GM12874 (cell line): ENCODE results near the gene KIAA0040.

ENCODE experiments used
- TF ChIP-seq, protein P1 (sequence below): IDR thresholded peaks from 2 replicates; pipeline ENCODE4 v1.5.1; 2011; ENCODE audit warnings: low read depth, mild to moderate bottlenecking, control low read depth, low read length, moderate library complexity; ENCODE audit not compliant: insufficient read depth

The KIAA0040 gene

DNA sequence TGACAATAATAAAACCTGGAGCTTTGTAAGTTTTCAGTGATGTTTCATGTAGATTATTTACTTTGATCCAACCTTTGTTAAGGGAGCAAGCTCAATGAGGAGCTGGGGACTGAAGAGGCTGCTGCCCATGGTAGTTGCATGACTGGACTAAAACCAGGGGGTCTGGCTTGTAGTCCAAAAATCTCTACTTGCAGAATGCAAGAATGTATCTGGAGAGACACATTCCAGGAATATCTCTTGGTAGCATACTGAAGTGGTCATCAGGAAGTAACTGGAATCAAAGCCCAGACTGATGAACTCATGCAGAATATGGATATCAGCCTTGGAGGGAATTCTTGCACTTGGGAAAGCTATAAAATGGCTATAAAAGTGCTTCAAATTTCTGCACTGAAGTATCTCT, 5.8 kb upstream of the KIAA0040 start:
- TF ChIP-seq, protein P1, sequence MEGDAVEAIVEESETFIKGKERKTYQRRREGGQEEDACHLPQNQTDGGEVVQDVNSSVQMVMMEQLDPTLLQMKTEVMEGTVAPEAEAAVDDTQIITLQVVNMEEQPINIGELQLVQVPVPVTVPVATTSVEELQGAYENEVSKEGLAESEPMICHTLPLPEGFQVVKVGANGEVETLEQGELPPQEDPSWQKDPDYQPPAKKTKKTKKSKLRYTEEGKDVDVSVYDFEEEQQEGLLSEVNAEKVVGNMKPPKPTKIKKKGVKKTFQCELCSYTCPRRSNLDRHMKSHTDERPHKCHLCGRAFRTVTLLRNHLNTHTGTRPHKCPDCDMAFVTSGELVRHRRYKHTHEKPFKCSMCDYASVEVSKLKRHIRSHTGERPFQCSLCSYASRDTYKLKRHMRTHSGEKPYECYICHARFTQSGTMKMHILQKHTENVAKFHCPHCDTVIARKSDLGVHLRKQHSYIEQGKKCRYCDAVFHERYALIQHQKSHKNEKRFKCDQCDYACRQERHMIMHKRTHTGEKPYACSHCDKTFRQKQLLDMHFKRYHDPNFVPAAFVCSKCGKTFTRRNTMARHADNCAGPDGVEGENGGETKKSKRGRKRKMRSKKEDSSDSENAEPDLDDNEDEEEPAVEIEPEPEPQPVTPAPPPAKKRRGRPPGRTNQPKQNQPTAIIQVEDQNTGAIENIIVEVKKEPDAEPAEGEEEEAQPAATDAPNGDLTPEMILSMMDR = no peak

DNA sequence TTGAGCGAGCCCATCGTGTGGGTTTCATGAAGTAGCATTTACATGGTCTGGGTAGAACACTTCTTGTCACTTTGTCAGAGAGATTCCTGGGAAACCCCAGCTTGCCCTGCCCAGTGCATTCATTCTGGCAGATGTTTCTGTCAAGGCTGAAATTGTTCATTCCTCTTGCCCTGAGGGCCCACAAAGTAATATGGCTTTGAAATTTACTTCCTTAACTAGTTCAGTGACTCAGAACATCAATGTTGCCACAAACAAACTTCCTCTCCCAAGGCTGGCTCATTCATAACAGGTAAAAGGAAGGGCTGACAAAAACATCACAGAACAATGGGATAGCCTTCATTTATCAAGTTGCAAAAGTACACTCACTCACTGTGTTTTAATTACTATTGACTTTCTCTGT, 5.0 kb upstream of the KIAA0040 start:
- TF ChIP-seq, protein P1 = no peak

DNA sequence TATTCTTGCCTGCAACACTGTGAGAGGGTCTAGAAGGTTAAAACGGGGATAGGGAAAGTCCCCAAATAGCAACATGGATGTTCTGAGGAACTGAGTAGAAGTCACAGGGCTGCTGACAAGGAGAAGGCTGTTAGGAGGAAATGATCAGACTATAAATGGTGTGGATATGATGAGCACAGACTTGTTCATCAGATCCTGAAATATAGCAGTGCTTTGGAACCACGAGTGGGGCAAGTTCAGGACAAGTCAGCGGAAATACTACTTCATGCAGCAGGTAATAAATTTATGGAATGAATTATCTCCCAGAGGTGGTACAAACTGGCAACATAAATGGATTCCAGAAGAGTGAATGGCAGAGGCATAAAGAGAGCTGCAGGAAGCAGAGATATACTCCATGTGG, 3.2 kb upstream of the KIAA0040 start:
- TF ChIP-seq, protein P1 = no peak

DNA sequence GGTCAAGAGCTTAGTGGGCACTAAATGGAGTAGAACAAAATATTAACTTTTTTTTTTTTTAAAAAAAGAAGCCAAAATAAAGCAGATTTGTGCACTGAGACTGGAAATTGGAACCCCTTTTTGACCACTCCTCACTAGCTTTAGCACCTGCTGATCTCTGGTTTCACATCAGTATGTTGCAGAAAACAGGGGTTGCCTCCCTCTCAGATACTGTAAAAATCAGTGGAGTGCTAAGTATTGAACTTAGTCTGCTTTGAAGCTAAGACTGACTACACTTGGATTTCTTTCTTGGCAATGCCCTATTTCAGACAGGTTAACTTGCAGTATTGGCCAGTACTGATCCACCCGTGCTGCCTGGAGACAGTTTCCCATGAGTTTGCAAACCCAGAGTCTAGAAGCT, 2.7 kb upstream of the KIAA0040 start:
- TF ChIP-seq, protein P1 = no peak

DNA sequence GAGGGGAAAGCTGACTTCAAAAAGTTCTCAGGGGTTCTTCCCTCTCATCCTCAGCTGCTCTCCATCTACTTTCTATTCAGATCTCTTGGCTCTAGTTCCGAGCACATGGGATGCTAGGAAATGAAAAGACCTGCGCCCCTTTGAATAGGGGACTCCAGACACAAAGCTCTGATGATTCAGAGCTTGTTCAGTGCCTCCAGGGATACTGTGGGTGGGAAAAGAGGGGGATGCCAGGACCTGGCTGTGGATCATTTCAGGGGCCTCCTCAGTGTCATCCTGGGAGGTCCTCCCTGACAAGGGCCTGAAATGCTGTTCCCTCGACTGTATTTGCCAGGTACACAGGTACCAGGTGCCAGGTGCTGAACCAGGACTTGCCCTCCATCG, 943 bp upstream of the KIAA0040 start:
- TF ChIP-seq, protein P1 = no peak

DNA sequence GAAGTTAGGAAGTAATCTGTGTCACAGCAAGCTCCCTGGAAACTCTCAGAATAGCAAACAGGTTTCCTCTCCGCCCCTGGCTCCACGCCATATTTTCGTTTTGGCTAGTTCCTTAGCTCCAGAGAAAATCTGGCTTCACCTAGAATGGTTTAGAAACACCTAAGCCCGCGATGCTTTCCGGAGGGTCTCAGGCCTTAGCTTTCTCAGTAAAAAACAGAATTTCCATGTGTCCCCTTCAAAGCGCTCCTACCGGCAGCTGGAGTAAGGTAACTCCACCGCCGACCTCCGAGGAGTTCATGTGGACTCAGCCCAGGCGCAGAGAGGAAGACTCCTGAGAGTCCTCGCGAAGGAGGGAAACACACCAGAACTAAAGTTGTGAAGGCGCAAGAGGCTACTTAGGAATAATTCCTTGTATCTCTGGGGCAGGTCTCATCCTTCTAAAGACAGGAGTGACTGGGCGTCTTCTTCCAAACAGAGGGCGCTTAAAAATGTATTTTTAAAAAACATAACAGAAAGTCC, 406 bp downstream of the KIAA0040 start:
- TF ChIP-seq, protein P1 = no peak

DNA sequence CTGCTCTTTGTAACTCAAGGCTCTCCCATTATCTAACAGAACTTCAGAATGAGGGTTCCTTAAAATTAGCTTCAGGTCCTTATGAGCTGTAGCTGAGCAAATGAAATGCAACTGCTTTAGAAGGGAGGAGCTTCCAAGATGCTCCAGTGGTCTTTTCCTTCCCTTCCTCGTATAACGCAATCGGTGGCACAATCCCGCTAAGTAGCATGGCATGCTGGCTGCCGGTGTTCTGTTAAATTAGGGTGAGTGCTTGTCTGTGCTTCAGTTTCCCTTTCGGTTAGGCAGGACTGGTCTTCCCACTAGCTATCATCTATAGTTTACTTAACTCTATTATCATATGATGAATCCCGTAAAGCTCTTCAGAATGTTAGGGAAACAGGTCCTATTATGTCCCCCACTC, 917 bp downstream of the KIAA0040 start:
- TF ChIP-seq, protein P1 = no peak
